Measurements from ENCODE around the gene C14orf93. TPM values are rescaled to one million over a fixed set of nuclear protein-coding genes. Genes with fewer than 3 reads are reported as not detected.
A peak's percentile ranks its signal among the peaks of the same experiment; 100 is the strongest.

Gene C14orf93
- total RNA-seq, 1 donor from 2014 or later, result 9.9 TPM

- Histone ChIP-seq H3K36me3 (ENCODE audit: control insufficient read depth in 3 of 3, insufficient read depth in 3 of 3, low read length in 3 of 3) (peaks cover 5 to 8% (median 5%) of the 10 kb centered on the region in 3 donors), H3K9ac (ENCODE audit: low read depth in 1 of 3, low read length in 3 of 3) (peak overlapping the region in 1 of 3 donors; percentile 33), H3K27me3 (ENCODE audit: control insufficient read depth in 3 of 3, insufficient read depth in 3 of 3, low read length in 3 of 3) (no peaks in the 10 kb centered on the region), H3K4me3 (ENCODE audit: low read length in 3 of 3) (no peak overlapping the region), H3K4me1 (ENCODE audit: control insufficient read depth in 3 of 3, insufficient read depth in 3 of 3, low read length in 3 of 3) (peaks cover 0 to 6% (median 4%) of the 10 kb centered on the region in 3 donors), H3K9me3 (ENCODE audit: control insufficient read depth in 3 of 3, low read length in 3 of 3) (no peaks in the 10 kb centered on the region), H3K27ac (ENCODE audit: low read depth, low read length) (no peak overlapping the region)
These were observed 13.9 kb downstream of the C14orf93 start for GRCh38 chr14:22995889-22996625.

DNA sequence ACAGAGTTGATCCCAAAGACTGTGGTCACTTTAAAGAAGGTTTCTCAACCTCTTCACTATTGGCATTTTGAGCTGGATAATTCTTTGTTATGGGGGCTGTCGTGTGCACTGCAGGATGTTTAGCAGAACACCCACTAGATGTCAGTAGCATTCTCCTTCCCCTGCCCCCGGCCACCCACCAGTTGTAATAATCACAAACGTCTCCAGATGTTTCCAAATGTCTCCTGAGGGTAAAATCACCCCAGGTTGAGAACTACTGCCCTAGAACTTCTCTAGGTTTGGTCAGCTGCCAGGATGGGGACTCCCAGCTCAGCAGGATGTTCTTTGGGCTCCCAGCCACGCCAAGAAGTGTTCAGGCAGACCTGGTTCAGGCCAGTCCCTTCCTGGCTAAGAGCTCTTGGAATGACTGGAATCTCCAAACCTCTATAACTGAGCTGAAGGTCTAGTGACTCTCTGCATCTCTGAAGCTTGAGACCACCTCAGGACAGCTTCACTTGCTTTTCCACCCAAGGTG, 15.1 kb downstream of the C14orf93 start:
- Histone ChIP-seq H3K27ac (ENCODE audit: low read depth, low read length) (no peak overlapping the region), H3K4me1 (ENCODE audit: control insufficient read depth in 3 of 3, insufficient read depth in 3 of 3, low read length in 3 of 3) (peaks cover 0 to 6% (median 4%) of the 10 kb centered on the region in 3 donors), H3K9ac (ENCODE audit: low read depth in 1 of 3, low read length in 3 of 3) (peak overlapping the region in 1 of 3 donors; percentile 8), H3K27me3 (ENCODE audit: control insufficient read depth in 3 of 3, insufficient read depth in 3 of 3, low read length in 3 of 3) (no peaks in the 10 kb centered on the region), H3K9me3 (ENCODE audit: control insufficient read depth in 3 of 3, low read length in 3 of 3) (no peaks in the 10 kb centered on the region), H3K36me3 (ENCODE audit: control insufficient read depth in 3 of 3, insufficient read depth in 3 of 3, low read length in 3 of 3) (peaks cover 5 to 8% (median 5%) of the 10 kb centered on the region in 3 donors), H3K4me3 (ENCODE audit: low read length in 3 of 3) (no peak overlapping the region)

DNA sequence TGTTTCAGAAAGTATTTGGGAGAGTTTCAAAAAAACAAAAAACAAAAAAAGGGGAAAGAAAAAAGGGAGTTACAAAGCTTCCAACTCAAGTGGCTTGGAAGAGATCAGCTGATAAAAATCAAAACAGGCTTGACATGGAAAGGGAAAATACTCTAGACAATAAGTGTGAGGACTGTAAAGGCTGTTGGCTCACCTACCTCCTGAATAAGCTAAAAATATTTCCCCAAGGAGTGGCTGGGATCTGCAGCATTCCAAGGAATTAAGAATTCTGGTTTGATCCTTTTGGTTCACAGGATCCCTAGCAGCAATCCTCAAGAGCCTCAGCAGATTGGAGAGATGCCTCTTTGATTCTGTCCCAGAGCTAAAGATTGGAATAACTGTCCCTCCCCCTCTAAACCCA, 16.4 kb downstream of the C14orf93 start:
- peaks cover 0 to 6% (median 4%) of the 10 kb centered on the region in 3 donors for H3K4me1 ChIP-seq (ENCODE audit: control insufficient read depth in 3 of 3, insufficient read depth in 3 of 3, low read length in 3 of 3)
- no peaks in the 10 kb centered on the region for H3K9me3 ChIP-seq (ENCODE audit: control insufficient read depth in 3 of 3, low read length in 3 of 3)
- H3K4me3 ChIP-seq (ENCODE audit: low read length in 3 of 3), result no peak overlapping the region
- no peak overlapping the region for H3K9ac ChIP-seq (ENCODE audit: low read depth in 1 of 3, low read length in 3 of 3)
- peaks cover 0 to 7% (median 3%) of the 10 kb centered on the region in 3 donors for H3K36me3 ChIP-seq (ENCODE audit: control insufficient read depth in 3 of 3, insufficient read depth in 3 of 3, low read length in 3 of 3)
- H3K27me3 ChIP-seq (ENCODE audit: control insufficient read depth in 3 of 3, insufficient read depth in 3 of 3, low read length in 3 of 3), result no peaks in the 10 kb centered on the region
- no peak overlapping the region for H3K27ac ChIP-seq (ENCODE audit: low read depth, low read length)

GRCh38 chr14:22991852-22992251, 18.1 kb downstream of the C14orf93 start:
- Histone ChIP-seq H3K4me3 (ENCODE audit: low read length in 3 of 3) (no peak overlapping the region), H3K36me3 (ENCODE audit: control insufficient read depth in 3 of 3, insufficient read depth in 3 of 3, low read length in 3 of 3) (peaks cover 0 to 9% (median 0%) of the 10 kb centered on the region in 3 donors), H3K27me3 (ENCODE audit: control insufficient read depth in 3 of 3, insufficient read depth in 3 of 3, low read length in 3 of 3) (no peaks in the 10 kb centered on the region), H3K27ac (ENCODE audit: low read depth, low read length) (no peak overlapping the region), H3K9ac (ENCODE audit: low read depth in 1 of 3, low read length in 3 of 3) (no peak overlapping the region), H3K9me3 (ENCODE audit: control insufficient read depth in 3 of 3, low read length in 3 of 3) (no peaks in the 10 kb centered on the region), H3K4me1 (ENCODE audit: control insufficient read depth in 3 of 3, insufficient read depth in 3 of 3, low read length in 3 of 3) (peaks cover 0 to 6% (median 4%) of the 10 kb centered on the region in 3 donors)

DNA sequence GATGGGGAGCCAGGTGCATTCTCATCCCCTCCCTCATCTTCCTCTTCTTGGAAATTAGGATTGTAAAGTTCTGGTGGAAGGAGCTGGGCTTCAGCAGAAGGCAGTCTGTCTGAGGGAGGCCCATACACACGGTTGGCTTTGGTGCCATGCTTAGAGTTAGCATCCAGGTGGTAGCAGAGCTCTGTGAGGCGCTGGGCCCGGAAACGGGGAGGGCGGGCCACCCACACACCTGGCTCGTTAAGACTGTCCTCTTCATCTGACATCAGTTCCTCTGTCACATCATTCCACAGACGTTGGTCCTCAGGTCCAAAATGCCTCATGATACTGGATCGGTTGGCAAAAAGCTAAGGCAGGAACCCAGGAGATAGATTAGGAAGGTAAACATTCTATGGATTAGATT, 22.7 kb downstream of the C14orf93 start:
- Histone ChIP-seq H3K27me3 (ENCODE audit: control insufficient read depth in 3 of 3, insufficient read depth in 3 of 3, low read length in 3 of 3) (peaks cover 0 to 5% (median 0%) of the 10 kb centered on the region in 3 donors), H3K36me3 (ENCODE audit: control insufficient read depth in 3 of 3, insufficient read depth in 3 of 3, low read length in 3 of 3) (peaks cover 0 to 9% (median 0%) of the 10 kb centered on the region in 3 donors)

GRCh38 chr14:22986508-22987054, 23.4 kb downstream of the C14orf93 start:
- peaks cover 7 to 14% (median 8%) of the 10 kb centered on the region in 3 donors for H3K4me1 ChIP-seq (ENCODE audit: control insufficient read depth in 3 of 3, insufficient read depth in 3 of 3, low read length in 3 of 3)
- H3K27me3 ChIP-seq (ENCODE audit: control insufficient read depth in 3 of 3, insufficient read depth in 3 of 3, low read length in 3 of 3), result peaks cover 5 to 13% (median 7%) of the 10 kb centered on the region in 3 donors
- H3K27ac ChIP-seq (ENCODE audit: low read depth, low read length), result no peak overlapping the region
- H3K36me3 ChIP-seq (ENCODE audit: control insufficient read depth in 3 of 3, insufficient read depth in 3 of 3, low read length in 3 of 3), result peaks cover 0 to 9% (median 0%) of the 10 kb centered on the region in 3 donors
- H3K4me3 ChIP-seq (ENCODE audit: low read length in 3 of 3), result no peak overlapping the region
- no peak overlapping the region for H3K9ac ChIP-seq (ENCODE audit: low read depth in 1 of 3, low read length in 3 of 3)
- H3K9me3 ChIP-seq (ENCODE audit: control insufficient read depth in 3 of 3, low read length in 3 of 3), result no peaks in the 10 kb centered on the region

More for the DNA sequence above, 22.7 kb downstream of the C14orf93 start:
- Histone ChIP-seq H3K9me3 (ENCODE audit: control insufficient read depth in 3 of 3, low read length in 3 of 3) (no peaks in the 10 kb centered on the region), H3K27ac (ENCODE audit: low read depth, low read length) (no peak overlapping the region), H3K4me3 (ENCODE audit: low read length in 3 of 3) (no peak overlapping the region), H3K9ac (ENCODE audit: low read depth in 1 of 3, low read length in 3 of 3) (no peak overlapping the region), H3K4me1 (ENCODE audit: control insufficient read depth in 3 of 3, insufficient read depth in 3 of 3, low read length in 3 of 3) (peaks cover 7 to 11% (median 8%) of the 10 kb centered on the region in 3 donors)

- no peak overlapping the region for H3K27ac ChIP-seq (ENCODE audit: low read depth, low read length)
- peaks cover 7 to 14% (median 8%) of the 10 kb centered on the region in 3 donors for H3K4me1 ChIP-seq (ENCODE audit: control insufficient read depth in 3 of 3, insufficient read depth in 3 of 3, low read length in 3 of 3)
- no peak overlapping the region for H3K4me3 ChIP-seq (ENCODE audit: low read length in 3 of 3)
- H3K27me3 ChIP-seq (ENCODE audit: control insufficient read depth in 3 of 3, insufficient read depth in 3 of 3, low read length in 3 of 3), result peaks cover 9 to 18% (median 13%) of the 10 kb centered on the region in 3 donors
- peaks cover 0 to 9% (median 0%) of the 10 kb centered on the region in 3 donors for H3K36me3 ChIP-seq (ENCODE audit: control insufficient read depth in 3 of 3, insufficient read depth in 3 of 3, low read length in 3 of 3)
- H3K9me3 ChIP-seq (ENCODE audit: control insufficient read depth in 3 of 3, low read length in 3 of 3), result no peaks in the 10 kb centered on the region
- H3K9ac ChIP-seq (ENCODE audit: low read depth in 1 of 3, low read length in 3 of 3), result no peak overlapping the region
These were observed 23.9 kb downstream of the C14orf93 start for GRCh38 chr14:22985894-22986507.

DNA sequence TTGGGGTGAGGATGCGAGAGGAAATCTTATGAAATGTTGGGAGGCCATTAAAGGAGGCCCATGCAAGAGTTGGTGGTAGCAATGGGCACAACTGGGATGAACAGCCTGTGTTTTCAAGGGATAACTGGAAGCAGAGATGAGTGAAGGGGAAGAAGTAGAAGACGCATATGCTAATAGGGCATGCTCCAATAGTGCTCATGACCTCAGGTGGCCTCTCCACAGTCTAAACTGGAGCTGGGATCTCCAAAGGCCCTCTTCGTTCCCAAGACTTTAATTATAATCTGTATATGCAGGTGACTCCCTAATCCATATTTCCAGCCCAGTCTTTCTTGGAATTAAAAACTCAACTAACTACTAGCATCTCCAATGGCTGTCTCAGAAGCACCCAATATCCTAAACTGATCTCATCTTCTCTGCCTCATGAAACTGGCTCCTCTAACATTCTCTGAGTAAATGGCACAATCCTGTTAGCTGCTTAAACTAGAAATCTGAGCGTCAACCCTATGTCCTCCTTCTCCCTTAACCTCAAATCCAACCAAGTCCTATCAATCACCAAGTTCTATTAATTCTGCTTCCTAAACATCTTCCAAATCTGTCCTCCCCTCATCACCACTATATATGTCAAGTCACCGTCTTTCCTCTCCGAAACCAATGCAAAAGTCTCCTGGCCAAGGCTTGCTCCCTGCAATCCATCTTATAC, 24.8 kb downstream of the C14orf93 start:
- peaks cover 0 to 9% (median 0%) of the 10 kb centered on the region in 3 donors for H3K36me3 ChIP-seq (ENCODE audit: control insufficient read depth in 3 of 3, insufficient read depth in 3 of 3, low read length in 3 of 3)
- H3K9me3 ChIP-seq (ENCODE audit: control insufficient read depth in 3 of 3, low read length in 3 of 3), result no peaks in the 10 kb centered on the region
- no peak overlapping the region for H3K4me3 ChIP-seq (ENCODE audit: low read length in 3 of 3)
- peaks cover 9 to 24% (median 19%) of the 10 kb centered on the region in 3 donors for H3K27me3 ChIP-seq (ENCODE audit: control insufficient read depth in 3 of 3, insufficient read depth in 3 of 3, low read length in 3 of 3)
- peaks cover 8 to 14% (median 13%) of the 10 kb centered on the region in 3 donors for H3K4me1 ChIP-seq (ENCODE audit: control insufficient read depth in 3 of 3, insufficient read depth in 3 of 3, low read length in 3 of 3)
- H3K27ac ChIP-seq (ENCODE audit: low read depth, low read length), result no peak overlapping the region
- no peak overlapping the region for H3K9ac ChIP-seq (ENCODE audit: low read depth in 1 of 3, low read length in 3 of 3)

DNA sequence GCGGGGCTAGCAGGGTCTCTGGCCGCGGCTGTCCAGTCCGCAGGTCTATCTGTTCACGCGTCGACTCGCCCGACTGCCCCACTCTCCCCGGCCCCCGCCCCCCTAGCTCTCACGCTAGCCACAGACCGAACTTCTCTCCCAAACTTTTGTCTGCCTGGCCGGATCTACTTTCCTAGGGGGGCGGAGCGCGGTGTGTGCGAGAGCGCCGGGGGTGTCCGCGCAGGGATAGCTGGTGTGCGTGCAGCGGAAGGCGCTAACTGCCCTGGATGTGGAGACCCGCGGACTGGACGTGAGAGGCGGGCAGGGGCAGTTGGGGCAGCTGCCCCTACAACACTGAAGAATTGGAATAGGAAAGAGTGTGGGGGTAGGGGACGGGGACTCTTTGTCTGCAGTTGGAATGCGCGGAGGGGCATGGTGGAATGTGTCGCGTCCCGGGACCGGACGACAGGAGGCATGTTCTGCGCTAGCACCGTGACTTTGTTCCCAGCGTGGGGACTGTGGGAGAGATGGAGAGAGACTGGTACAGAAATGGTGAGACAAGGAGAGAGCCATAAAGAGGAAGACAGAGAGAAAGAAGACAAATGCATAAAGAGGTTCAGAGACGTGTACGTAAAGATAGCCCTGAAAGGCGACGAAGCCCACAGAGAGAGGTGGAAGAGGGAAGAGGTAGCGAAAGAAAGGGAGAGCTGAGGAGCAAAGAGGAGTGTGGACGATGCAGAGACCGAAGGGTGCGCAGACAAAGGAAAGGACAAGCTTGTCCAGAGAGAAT, 27.3 kb downstream of the C14orf93 start, which contains the start of gene AJUBA:
Gene AJUBA, minus strand, starts transcription at position 75 of the 769 bp plus-strand sequence. CDS start 285 bp downstream, outside the sequence.
- Histone ChIP-seq H3K27ac (ENCODE audit: low read depth, low read length) (no peak within 1 kb of the TSS), H3K4me3 (ENCODE audit: low read length in 3 of 3) (peak within 1 kb of the TSS; percentile 82 to 94 (median 88)), H3K36me3 (ENCODE audit: control insufficient read depth in 3 of 3, insufficient read depth in 3 of 3, low read length in 3 of 3) (peaks cover 0 to 1% (median 0%) of the 10 kb centered on the region in 3 donors), H3K27me3 (ENCODE audit: control insufficient read depth in 3 of 3, insufficient read depth in 3 of 3, low read length in 3 of 3) (peaks cover 9 to 35% (median 29%) of the 10 kb centered on the region in 3 donors), H3K9ac (ENCODE audit: low read depth in 1 of 3, low read length in 3 of 3) (peak within 1 kb of the TSS; percentile 42 to 78 (median 73)), H3K4me1 (ENCODE audit: control insufficient read depth in 3 of 3, insufficient read depth in 3 of 3, low read length in 3 of 3) (peaks cover 14 to 22% (median 14%) of the 10 kb centered on the region in 3 donors), H3K9me3 (ENCODE audit: control insufficient read depth in 3 of 3, low read length in 3 of 3) (no peaks in the 10 kb centered on the region)
